ENCODE results near the gene LSAMP. TPM values are rescaled to one million over a fixed set of nuclear protein-coding genes. Genes with fewer than 3 reads are reported as not detected.

The LSAMP gene
- total RNA-seq, 1 experiment from 2014 or later, result 10.1 TPM

- POLR2A ChIA-PET (ENCODE audit: low non-redundant PET), result no interaction called here
Observed at GRCh38 chr3:116399701-116400226, 45.5 kb downstream of the LSAMP start.

GRCh38 chr3:116394365-116394764, 50.9 kb downstream of the LSAMP start:
- no TSS peak for BruUV-seq (replicated peaks)
- no peaks in the 10 kb centered on the region for H3K9me3 ChIP-seq (ENCODE audit: low read depth, low read length, poor library complexity, severe bottlenecking)
- no peaks in the 10 kb centered on the region for H3K36me3 ChIP-seq (ENCODE audit: insufficient read depth, low read length, poor library complexity, severe bottlenecking)
- no peaks in the 10 kb centered on the region for H3K4me1 ChIP-seq (ENCODE audit: insufficient read depth, low read length, poor library complexity, severe bottlenecking)
- peak; percentile 9 for DNase-seq (ENCODE audit: low spot score)
- no peaks in the 10 kb centered on the region for H3K27me3 ChIP-seq (replicated peaks; ENCODE audit: insufficient read depth, low read depth, low read length, poor library complexity)
- ChIA-PET POLR2A (ENCODE audit: low non-redundant PET) (no interaction called here), CTCF (no interaction called here)
- TF ChIP-seq, protein P1, sequence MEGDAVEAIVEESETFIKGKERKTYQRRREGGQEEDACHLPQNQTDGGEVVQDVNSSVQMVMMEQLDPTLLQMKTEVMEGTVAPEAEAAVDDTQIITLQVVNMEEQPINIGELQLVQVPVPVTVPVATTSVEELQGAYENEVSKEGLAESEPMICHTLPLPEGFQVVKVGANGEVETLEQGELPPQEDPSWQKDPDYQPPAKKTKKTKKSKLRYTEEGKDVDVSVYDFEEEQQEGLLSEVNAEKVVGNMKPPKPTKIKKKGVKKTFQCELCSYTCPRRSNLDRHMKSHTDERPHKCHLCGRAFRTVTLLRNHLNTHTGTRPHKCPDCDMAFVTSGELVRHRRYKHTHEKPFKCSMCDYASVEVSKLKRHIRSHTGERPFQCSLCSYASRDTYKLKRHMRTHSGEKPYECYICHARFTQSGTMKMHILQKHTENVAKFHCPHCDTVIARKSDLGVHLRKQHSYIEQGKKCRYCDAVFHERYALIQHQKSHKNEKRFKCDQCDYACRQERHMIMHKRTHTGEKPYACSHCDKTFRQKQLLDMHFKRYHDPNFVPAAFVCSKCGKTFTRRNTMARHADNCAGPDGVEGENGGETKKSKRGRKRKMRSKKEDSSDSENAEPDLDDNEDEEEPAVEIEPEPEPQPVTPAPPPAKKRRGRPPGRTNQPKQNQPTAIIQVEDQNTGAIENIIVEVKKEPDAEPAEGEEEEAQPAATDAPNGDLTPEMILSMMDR (conservative IDR thresholded peaks at IDR 0.05; ENCODE audit: low read depth, low read length), result no peak
- no peak for TF ChIP-seq EZH2 (IDR thresholded peaks at IDR 0.05; ENCODE audit: borderline replicate concordance, low read depth, low read length, poor library complexity, severe bottlenecking)
- intact Hi-C loops (cut with micrococcal nuclease; ENCODE audit: unreplicated experiment), result no loop called here
- no peak overlapping the region for H3K4me3 ChIP-seq (ENCODE audit: low read depth, low read length, poor library complexity, severe bottlenecking)
- H3K27ac ChIP-seq (ENCODE audit: low read depth, low read length, poor library complexity, severe bottlenecking), result no peak overlapping the region

More at GRCh38 chr3:116399701-116400226, 45.5 kb downstream of the LSAMP start:
- CTCF ChIA-PET, result no interaction called here
- TF ChIP-seq EZH2 (IDR thresholded peaks at IDR 0.05; ENCODE audit: borderline replicate concordance, low read depth, low read length, poor library complexity, severe bottlenecking), result no peak
- TF ChIP-seq, protein P1 (conservative IDR thresholded peaks at IDR 0.05; ENCODE audit: low read depth, low read length), result no peak
- Histone ChIP-seq H3K4me1 (ENCODE audit: insufficient read depth, low read length, poor library complexity, severe bottlenecking) (no peaks in the 10 kb centered on the region), H3K36me3 (ENCODE audit: insufficient read depth, low read length, poor library complexity, severe bottlenecking) (no peaks in the 10 kb centered on the region), H3K27me3 (replicated peaks; ENCODE audit: insufficient read depth, low read depth, low read length, poor library complexity) (no peaks in the 10 kb centered on the region), H3K4me3 (ENCODE audit: low read depth, low read length, poor library complexity, severe bottlenecking) (no peak overlapping the region), H3K9me3 (ENCODE audit: low read depth, low read length, poor library complexity, severe bottlenecking) (no peaks in the 10 kb centered on the region), H3K27ac (ENCODE audit: low read depth, low read length, poor library complexity, severe bottlenecking) (no peak overlapping the region)
- intact Hi-C loops (cut with micrococcal nuclease; ENCODE audit: unreplicated experiment), result no loop called here
- DNase-seq (ENCODE audit: low spot score), result no peak
- no TSS peak for BruUV-seq (replicated peaks)

DNA sequence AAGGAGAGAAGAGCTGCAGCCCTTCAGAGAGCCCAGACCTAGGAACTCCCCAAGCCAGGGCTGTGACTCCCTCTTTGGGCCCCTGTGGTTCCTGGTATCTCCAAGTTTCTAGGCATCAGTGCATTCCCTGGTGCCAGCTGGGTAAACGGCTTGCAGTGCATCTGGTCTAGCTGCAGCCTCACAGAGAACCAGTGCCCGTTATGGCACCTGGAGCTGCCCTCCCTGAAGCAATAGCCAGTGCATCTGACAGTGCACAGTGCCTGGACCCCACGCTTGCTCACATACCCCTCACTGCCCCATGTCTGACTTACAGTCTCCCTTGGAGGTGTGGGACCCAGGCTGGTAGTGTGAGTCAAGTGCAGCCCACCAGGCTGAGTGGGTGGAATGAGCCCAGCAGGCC, 52.1 kb downstream of the LSAMP start:
- intact Hi-C loops (cut with micrococcal nuclease; ENCODE audit: unreplicated experiment), result no loop called here
- TF ChIP-seq EZH2 (IDR thresholded peaks at IDR 0.05; ENCODE audit: borderline replicate concordance, low read depth, low read length, poor library complexity, severe bottlenecking), result no peak
- TF ChIP-seq, protein P1 (conservative IDR thresholded peaks at IDR 0.05; ENCODE audit: low read depth, low read length), result no peak
- DNase-seq (ENCODE audit: low spot score), result no peak
- BruUV-seq (replicated peaks), result no TSS peak
- POLR2A ChIA-PET (ENCODE audit: low non-redundant PET), result no interaction called here
- H3K27ac ChIP-seq (ENCODE audit: low read depth, low read length, poor library complexity, severe bottlenecking), result no peak overlapping the region
- no peaks in the 10 kb centered on the region for H3K36me3 ChIP-seq (ENCODE audit: insufficient read depth, low read length, poor library complexity, severe bottlenecking)
- CTCF ChIA-PET, result no interaction called here
- no peaks in the 10 kb centered on the region for H3K9me3 ChIP-seq (ENCODE audit: low read depth, low read length, poor library complexity, severe bottlenecking)
- H3K27me3 ChIP-seq (replicated peaks; ENCODE audit: insufficient read depth, low read depth, low read length, poor library complexity), result no peaks in the 10 kb centered on the region
- H3K4me3 ChIP-seq (ENCODE audit: low read depth, low read length, poor library complexity, severe bottlenecking), result no peak overlapping the region
- H3K4me1 ChIP-seq (ENCODE audit: insufficient read depth, low read length, poor library complexity, severe bottlenecking), result no peaks in the 10 kb centered on the region

Measured in A673 (cell line).